CD4-positive, alpha-beta T cell (primary cell): ENCODE data around the gene IL20RA. TPM values are rescaled to one million over a fixed set of nuclear protein-coding genes. Genes with fewer than 3 reads are reported as not detected.

Experiments used
- ATAC-seq: fragments of 200-7000 bp; cut with Tn5 transposase; one replicate; pipeline ENCODE4 v1.10.0; 2022; ENCODE audit warnings: mild to moderate bottlenecking; ENCODE audit not compliant: poor library complexity
- CTCF ChIA-PET: fragments of 350-600 bp; sonication (Branson Sonifier 250); formaldehyde crosslinking; loops from one replicate; lab custom pipeline; 2021; ENCODE audit warnings: antibody characterized with exemption, inconsistent platforms; lab: Charles Lee
- POLR2A ChIA-PET: fragments of 350-600 bp; sonication (Branson Sonifier 250); formaldehyde crosslinking; loops from one replicate; lab custom pipeline; 2021; ENCODE audit warnings: antibody characterized with exemption, inconsistent platforms; lab: Charles Lee
- DNase-seq, 14 experiments: peaks; one replicate each; pipeline ENCODE4 v3.0.0-alpha.2; 2013 to 2020; ENCODE audit warnings: mixed read lengths in 2 of 14
- H3K27ac ChIP-seq, 2 donors: one replicate each; pipeline versions ENCODE4 v1.5.1 to v1.7.0; 2013; ENCODE audit warnings: low read length in 2 of 2, low read depth in 1 of 2, mild to moderate bottlenecking in 1 of 2
- H3K27me3 ChIP-seq, 2 experiments: 1 replicate in 1 of 2; 2 replicates in 1 of 2; pipeline versions ENCODE4 v1.6.1 to v1.7.0; 2013; ENCODE audit warnings: low read length in 2 of 2, control low read depth in 1 of 2, mild to moderate bottlenecking in 1 of 2, moderate library complexity in 1 of 2; ENCODE audit not compliant: insufficient read depth in 2 of 2, control insufficient read depth in 1 of 2
- H3K36me3 ChIP-seq: one replicate; pipeline ENCODE4 v1.6.1; 2013; ENCODE audit warnings: low read length, control low read depth; ENCODE audit not compliant: insufficient read depth
- H3K4me1 ChIP-seq: one replicate; pipeline ENCODE4 v1.6.1; 2013; ENCODE audit warnings: low read length, control low read depth; ENCODE audit not compliant: insufficient read depth
- H3K4me3 ChIP-seq: one replicate; pipeline ENCODE4 v1.5.1; 2013; ENCODE audit warnings: mild to moderate bottlenecking, low read length, moderate library complexity
- H3K9me3 ChIP-seq, 2 experiments: 1 replicate in 1 of 2; 2 replicates in 1 of 2; pipeline versions ENCODE4 v1.6.1 to v1.7.0; 2013; ENCODE audit warnings: low read length in 2 of 2, mild to moderate bottlenecking in 2 of 2, control low read depth in 1 of 2, moderate library complexity in 1 of 2; ENCODE audit not compliant: control insufficient read depth in 1 of 2, insufficient read depth in 1 of 2
- H3K27ac Mint-ChIP-seq: one replicate; pipeline ENCODE4 v1.8.0; 2020; ENCODE audit warnings: mixed read lengths
- H3K27me3 Mint-ChIP-seq: one replicate; pipeline ENCODE4 v1.8.0; 2021; ENCODE audit warnings: mixed read lengths
- H3K36me3 Mint-ChIP-seq: one replicate; pipeline ENCODE4 v1.8.0; 2021; ENCODE audit warnings: low read depth, mixed read lengths
- H3K4me1 Mint-ChIP-seq: one replicate; pipeline ENCODE4 v1.8.0; 2021; ENCODE audit warnings: low read depth, mixed read lengths
- H3K4me3 Mint-ChIP-seq: one replicate; pipeline ENCODE4 v1.8.0; 2020; ENCODE audit warnings: mild to moderate bottlenecking, mixed read lengths
- H3K9me3 Mint-ChIP-seq: one replicate; pipeline ENCODE4 v1.8.0; 2020; ENCODE audit warnings: mixed read lengths
- CTCF ChIP-seq: fragments of 200-600 bp; IDR thresholded peaks from one replicate; pipeline ENCODE4 v1.8.0; 2022; ENCODE audit warnings: antibody characterized with exemption, mild to moderate bottlenecking
- intact Hi-C, 2 experiments: fragments of 100-400 bp; cut with DNase I in 1 of 2; cut with micrococcal nuclease in 1 of 2; formaldehyde crosslinking; loops; one replicate each; pipeline versions ENCODE4 v1.15.1 to v1.9.0; 2023 to 2025; cut with DNase I, micrococcal nuclease
- total RNA-seq, 174 experiments: library from RNA in 2 of 174; stranded (reverse) in 2 of 174; gene quantifications; one replicate each; pipeline ENCODE4 v1.2.3 and lab custom pipeline; 2021 to 2026

The IL20RA gene
- total RNA-seq, 2 experiments from 2014 or later, result not detected

GRCh38 chr6:137046871-137047412 lies 2.2 kb upstream of the IL20RA start:
- H3K27me3 ChIP-seq, result peaks cover 41 to 81% of the 10 kb centered on the region in 2 experiments
- no peak for TF ChIP-seq CTCF
- no peaks in the 10 kb centered on the region for H3K36me3 Mint-ChIP-seq
- peaks cover 0 to 3% of the 10 kb centered on the region in 2 experiments for H3K9me3 ChIP-seq
- ATAC-seq, result no peak
- peaks cover 4% of the 10 kb centered on the region for H3K4me1 ChIP-seq
- DNase-seq, result no peak
- peaks cover 91% of the 10 kb centered on the region for H3K27me3 Mint-ChIP-seq
- CTCF ChIA-PET, result no interaction called here
- H3K36me3 ChIP-seq, result no peaks in the 10 kb centered on the region
- no peak overlapping the region for H3K4me3 ChIP-seq
- H3K4me1 Mint-ChIP-seq, result peaks cover 10% of the 10 kb centered on the region
- no peaks in the 10 kb centered on the region for H3K9me3 Mint-ChIP-seq
- no peak overlapping the region for H3K4me3 Mint-ChIP-seq
- POLR2A ChIA-PET, result no interaction called here
- no peak overlapping the region for H3K27ac ChIP-seq
- intact Hi-C loops, result no loop called here
- no peak overlapping the region for H3K27ac Mint-ChIP-seq

GRCh38 chr6:137045222-137045789 lies 541 bp upstream of the IL20RA start:
- peaks cover 46 to 79% of the 10 kb centered on the region in 2 experiments for H3K27me3 ChIP-seq

GRCh38 chr6:137043710-137044365 lies 927 bp downstream of the IL20RA start:
- H3K4me3 Mint-ChIP-seq, result peak overlapping the region; percentile 85
- H3K36me3 ChIP-seq, result no peaks in the 10 kb centered on the region
- TF ChIP-seq CTCF, result no peak
- peaks cover 51 to 87% of the 10 kb centered on the region in 2 experiments for H3K27me3 ChIP-seq
- ChIA-PET POLR2A (interaction anchor here (0.6 kb wide), 1 partner anchor 175 kb away, joined by 3 read pairs; no protein-coding TSS in a partner anchor), CTCF (no interaction called here)
- ATAC-seq (no peak), DNase-seq (peak in 2 of 14 experiments; percentile 20 to 30)
- no peak overlapping the region for H3K27ac Mint-ChIP-seq
- H3K27ac ChIP-seq, result no peak overlapping the region
- H3K36me3 Mint-ChIP-seq, result no peaks in the 10 kb centered on the region
- peaks cover 10% of the 10 kb centered on the region for H3K4me1 Mint-ChIP-seq
- H3K4me1 ChIP-seq, result peaks cover 4% of the 10 kb centered on the region
- H3K9me3 Mint-ChIP-seq, result no peaks in the 10 kb centered on the region
- H3K27me3 Mint-ChIP-seq, result peaks cover 92% of the 10 kb centered on the region
- peak overlapping the region; percentile 53 for H3K4me3 ChIP-seq
- peaks cover 0 to 3% of the 10 kb centered on the region in 2 experiments for H3K9me3 ChIP-seq
- intact Hi-C loops, result no loop called here

More at GRCh38 chr6:137045222-137045789, 541 bp upstream of the IL20RA start:
- Mint-ChIP-seq H3K27ac (no peak overlapping the region), H3K36me3 (no peaks in the 10 kb centered on the region), H3K4me3 (peak overlapping the region; percentile 81), H3K27me3 (peaks cover 91% of the 10 kb centered on the region), H3K9me3 (no peaks in the 10 kb centered on the region), H3K4me1 (peaks cover 10% of the 10 kb centered on the region)
- Histone ChIP-seq H3K4me3 (no peak overlapping the region), H3K4me1 (peaks cover 4% of the 10 kb centered on the region), H3K9me3 (peaks cover 0 to 3% of the 10 kb centered on the region in 2 experiments), H3K36me3 (no peaks in the 10 kb centered on the region), H3K27ac (no peak overlapping the region)
- POLR2A ChIA-PET, result no interaction called here
- DNase-seq (no peak), ATAC-seq (no peak)
- no peak for TF ChIP-seq CTCF
- CTCF ChIA-PET, result interaction anchor here (0.8 kb wide), 1 partner anchor 9 kb away, joined by 3 read pairs; no protein-coding TSS in a partner anchor
- intact Hi-C loops, result no loop called here
